Activated CD8-positive, alpha-beta memory T cell treated with anti-CD3 and anti-CD28 coated beads, Interleukin-2, amount 50 U/mL, for 24 hours (primary cell): Measurements from ENCODE around the gene HMCN1.

Experiments used
- DNase-seq: peaks from one replicate; pipeline ENCODE4 v3.0.0-alpha.2; 2020; ENCODE audit errors: extremely low read depth

HMCN1 gene

DNA sequence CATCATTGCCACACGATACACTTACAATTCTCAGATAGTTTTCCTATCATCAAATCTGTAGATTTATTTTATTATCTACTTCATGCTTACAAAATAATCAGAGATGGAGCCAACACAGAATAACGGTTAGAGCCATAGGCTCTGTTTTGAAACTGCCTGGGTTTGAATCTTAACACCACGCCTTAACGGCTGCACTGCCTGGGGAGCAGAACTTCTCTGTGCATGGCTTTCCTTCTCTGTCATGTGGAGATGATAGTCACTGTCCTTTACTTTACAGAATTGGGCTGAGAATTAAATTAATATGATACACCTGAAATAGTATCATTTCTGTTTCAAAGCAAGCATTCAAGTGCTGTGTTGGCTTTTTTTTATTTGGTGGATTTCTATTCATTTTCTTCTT lies 177.8 kb downstream of the HMCN1 start:
- DNase-seq: no peak

- DNase-seq: no peak
Measured at GRCh38 chr1:185912504-185912903, 178.3 kb downstream of the HMCN1 start.

DNA sequence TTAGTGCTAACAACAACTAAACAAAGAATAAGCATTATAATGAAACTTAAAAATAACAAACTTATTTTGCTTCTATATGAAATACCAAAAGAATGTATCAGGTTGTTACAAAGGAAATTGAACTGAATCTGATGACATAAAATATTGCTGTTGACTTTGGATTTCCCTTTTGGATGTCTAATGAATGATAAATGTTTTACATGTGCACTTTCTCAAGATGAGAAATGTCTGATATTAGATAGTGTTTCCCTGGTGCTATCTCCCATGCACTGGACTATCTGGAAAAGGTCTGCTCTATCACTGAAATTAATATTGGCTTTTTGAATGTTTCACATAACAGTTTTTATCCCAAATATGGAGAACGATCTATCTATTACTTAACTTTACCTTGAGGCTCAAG lies 179.9 kb downstream of the HMCN1 start:
- DNase-seq: no peak

DNA sequence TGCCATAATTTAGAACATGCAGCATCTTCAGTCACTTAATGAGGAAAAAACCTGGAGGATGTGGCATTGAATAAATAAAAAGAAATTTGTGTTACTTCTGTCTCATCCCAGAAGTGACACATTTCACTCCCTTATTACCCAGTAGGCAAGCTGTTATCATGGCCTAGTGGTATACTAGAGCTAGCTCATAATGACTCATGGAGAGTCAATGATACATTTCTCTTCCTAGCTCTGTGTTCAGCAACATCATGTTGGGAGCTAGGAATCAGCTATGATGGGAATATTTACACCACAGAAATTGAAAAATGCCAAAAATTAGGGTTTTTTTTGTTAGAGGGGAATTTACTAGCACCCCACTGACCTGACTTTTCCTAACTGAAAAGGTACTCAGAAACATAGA lies 182.7 kb downstream of the HMCN1 start:
- DNase-seq: no peak

- DNase-seq: no peak
Measured at GRCh38 chr1:185917646-185918045, 183.5 kb downstream of the HMCN1 start.

DNA sequence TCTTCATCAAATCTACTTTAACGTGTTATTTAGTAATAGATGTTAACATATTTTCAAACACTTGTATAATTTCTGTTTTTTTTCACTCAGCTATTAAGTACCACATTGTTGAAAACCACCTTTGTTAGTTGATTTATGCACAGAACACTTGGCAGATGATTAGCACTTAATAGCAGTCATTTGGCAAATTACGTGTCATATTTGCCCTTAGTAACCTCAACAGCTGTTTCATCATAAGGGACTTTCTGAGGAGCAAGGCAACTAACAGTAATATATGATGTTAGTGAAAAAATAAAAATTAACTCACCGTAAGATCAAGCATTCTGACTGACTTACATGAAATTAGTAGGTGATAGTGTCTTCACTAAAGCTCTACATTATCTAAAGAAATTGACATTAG lies 186.4 kb downstream of the HMCN1 start:
- no peak for DNase-seq

GRCh38 chr1:185921636-185922035 lies 187.4 kb downstream of the HMCN1 start:
- DNase-seq: no peak

GRCh38 chr1:185926588-185926987 lies 192.4 kb downstream of the HMCN1 start:
- no peak for DNase-seq

- no peak for DNase-seq
Measured at GRCh38 chr1:185929776-185930175, 195.6 kb downstream of the HMCN1 start.

DNA sequence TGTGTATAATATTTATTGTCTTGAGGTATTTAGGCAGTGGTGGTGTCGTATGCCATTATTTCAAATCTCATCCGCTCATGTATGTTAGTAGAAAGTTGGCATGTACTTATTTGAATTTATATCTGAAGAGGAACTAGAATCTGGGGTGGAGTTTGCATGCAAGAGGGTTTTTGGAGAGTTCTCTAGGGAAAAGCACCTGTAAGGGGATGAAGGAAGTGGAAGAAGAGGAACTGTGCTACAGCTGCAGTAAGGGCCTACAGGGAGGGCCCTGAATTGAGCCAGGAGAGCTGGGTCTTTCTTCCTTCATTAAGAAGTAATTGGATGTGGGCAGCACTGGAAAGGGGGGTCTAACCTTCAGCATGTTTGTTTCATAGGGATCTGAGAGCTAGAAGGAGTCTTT lies 197.2 kb downstream of the HMCN1 start:
- DNase-seq: no peak

- DNase-seq: no peak
Measured at GRCh38 chr1:185933580-185933979, 199.4 kb downstream of the HMCN1 start.

DNA sequence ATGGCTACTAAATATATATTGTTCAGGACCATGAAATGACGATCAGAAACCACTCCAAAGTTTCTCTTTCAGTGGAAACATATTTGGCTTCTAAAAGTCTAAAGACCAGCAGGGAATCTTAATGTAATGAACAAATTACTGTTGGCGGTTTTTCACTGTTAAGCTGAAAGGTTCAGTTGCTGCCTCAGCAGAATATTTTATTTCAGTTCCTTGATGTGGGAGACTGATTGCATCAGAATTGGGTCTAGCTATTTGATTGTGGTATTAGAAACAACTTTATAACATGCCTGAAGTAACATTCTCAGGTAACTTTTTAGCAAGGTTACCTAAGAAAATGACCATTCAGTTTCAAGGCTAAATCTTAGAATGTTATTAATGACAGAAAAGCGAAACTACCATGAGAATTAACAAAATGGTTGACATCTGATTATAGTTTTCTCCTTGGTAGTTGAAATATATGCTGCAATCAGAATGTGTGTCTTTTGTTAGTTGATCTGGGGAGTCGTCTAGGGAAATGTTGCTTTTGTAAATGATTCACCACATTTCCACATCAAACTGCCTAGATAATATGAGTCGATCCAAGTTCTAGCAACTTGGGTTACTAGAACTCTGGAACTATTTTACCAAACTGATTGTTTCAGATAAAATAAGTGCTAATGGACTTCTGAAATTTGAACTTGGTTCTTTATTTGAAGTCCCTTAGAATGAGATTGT lies 200.4 kb downstream of the HMCN1 start:
- DNase-seq: no peak

- no peak for DNase-seq
Measured at GRCh38 chr1:185935360-185935759, 201.2 kb downstream of the HMCN1 start.

DNA sequence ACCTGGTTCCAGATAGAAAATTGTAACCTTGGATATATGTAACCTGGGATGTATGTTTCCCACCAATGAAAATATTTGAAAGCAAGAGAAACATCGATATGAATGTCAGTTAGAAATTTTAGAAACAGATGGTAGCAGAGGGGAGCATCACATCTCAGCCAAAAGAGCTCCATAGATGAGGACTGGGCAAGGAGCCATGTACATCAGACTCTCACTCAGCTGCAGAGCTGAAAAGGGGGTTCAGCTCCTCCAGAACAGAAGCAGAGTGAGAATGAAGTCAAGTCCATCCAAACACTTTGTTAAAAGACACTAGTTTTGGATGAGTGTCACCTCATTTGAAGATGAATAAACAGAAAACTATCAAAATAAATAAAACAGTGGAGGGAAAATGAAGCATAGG lies 202.4 kb downstream of the HMCN1 start:
- no peak for DNase-seq

DNA sequence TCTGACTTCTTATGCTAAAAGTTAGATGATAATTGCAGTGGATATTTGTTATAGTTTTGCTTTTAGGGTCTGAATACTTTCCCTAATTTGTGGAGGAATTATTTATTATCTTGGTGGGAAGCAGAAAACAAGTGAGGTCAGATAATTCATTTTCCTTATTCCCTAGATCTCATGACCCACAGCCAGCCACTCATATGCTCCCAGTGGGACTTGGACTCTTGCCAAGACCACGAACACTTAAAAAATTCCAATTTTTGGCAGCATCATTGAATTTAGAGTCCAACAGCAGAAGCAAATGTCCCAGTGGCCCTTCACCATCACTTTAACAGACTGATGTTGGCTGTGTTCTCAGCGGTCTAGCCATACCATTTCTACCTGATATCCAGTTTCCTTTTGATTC lies 204.2 kb downstream of the HMCN1 start:
- DNase-seq: no peak

DNA sequence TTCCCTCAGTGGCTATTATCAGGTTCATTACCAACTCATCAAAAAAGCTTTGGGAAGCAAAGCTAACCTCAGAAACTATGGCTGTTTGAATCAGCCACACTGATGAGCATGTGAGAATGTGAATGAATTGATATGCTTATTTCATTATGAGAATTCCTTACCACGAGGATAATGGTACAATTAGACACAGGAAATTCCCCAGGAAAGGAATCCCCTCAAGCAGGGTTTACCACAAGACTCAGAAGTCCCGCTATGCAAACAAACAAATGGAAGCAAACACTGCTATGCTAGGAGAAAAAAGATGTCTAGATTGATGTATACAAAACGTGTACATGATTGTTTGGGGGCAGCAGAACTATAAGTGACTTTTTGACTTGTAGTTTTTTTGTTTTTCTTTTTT lies 205.0 kb downstream of the HMCN1 start:
- no peak for DNase-seq

- DNase-seq: no peak
Measured at GRCh38 chr1:185942961-185943360, 208.8 kb downstream of the HMCN1 start.

DNA sequence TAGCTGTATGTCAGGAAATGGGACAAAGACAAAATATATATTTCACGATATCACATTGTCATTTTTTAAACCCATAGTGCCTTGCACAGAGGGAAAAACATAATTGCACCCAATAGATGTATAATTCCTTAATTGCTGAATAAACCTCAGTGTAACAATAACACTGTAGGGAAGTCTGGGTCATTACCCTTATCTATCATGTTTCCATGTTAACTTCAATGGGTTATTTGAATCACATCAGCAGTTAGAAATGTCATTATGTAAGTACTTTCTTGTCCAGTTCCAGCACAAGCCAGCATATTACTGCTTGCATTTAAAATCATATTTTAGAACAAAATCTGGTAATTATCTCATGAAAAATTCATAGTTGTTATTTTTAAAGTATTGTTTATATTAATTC lies 222.7 kb downstream of the HMCN1 start:
- DNase-seq: no peak

DNA sequence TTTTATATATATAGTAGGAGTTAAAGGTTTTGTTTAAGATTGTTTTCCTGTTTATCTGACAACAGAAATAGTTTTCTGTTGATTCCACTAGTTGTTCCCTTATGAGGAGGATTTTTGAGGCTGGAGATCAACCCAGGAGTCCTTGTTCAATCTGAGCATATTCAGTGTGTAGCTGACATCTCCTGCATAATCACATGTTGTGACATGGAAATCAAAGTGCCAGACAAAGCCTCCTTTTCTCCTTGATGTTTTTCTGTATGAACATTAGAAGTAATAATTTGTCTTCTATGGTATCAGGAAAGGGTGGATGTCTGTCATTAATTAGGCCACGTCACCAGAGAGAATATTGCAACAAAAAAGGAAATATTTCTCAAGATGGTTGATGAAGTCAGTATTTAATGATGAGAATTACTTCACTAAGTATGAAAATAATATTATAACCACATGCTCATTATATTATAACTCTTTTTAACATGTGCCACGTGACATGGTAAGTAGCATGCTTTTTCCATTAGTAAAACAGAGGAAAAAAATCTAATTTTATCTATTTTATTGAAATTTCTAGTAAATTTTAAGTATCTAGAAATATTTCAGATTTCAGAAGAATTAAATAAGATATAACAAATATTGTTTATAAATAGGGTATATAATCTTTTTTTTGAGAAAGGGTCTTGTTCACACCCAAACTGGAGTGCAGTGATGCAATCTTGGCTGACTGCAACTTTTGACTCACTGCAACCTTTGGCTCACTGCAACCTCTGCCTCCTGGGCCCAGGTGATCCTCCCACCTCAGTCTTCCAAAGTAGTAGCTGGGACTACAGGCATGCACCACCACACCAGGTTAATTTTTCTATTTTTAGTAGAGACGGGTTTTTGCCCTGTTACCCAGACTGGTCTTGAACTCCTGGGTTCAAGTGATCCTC lies 223.5 kb downstream of the HMCN1 start:
- no peak for DNase-seq

- no peak for DNase-seq
Measured at GRCh38 chr1:185960422-185961321, 226.5 kb downstream of the HMCN1 start.

DNA sequence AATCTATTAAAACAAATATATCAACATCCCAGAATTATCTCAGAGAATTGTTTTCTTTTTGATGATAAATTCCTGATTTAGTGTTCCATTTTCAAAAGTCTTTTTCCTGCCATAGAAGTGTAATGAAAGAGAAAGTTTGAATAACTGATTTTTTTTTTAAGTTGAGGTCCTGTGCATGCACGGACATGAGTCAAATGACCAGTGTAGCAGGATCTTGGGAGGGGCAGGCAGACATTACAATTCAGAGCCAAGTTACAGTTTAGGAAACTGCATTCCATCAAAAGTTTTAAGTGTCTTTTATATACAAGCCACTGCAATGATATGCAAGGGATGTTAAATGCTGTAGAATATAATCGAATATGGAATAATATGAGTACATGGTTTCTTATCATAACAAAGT lies 227.5 kb downstream of the HMCN1 start:
- DNase-seq: no peak

DNA sequence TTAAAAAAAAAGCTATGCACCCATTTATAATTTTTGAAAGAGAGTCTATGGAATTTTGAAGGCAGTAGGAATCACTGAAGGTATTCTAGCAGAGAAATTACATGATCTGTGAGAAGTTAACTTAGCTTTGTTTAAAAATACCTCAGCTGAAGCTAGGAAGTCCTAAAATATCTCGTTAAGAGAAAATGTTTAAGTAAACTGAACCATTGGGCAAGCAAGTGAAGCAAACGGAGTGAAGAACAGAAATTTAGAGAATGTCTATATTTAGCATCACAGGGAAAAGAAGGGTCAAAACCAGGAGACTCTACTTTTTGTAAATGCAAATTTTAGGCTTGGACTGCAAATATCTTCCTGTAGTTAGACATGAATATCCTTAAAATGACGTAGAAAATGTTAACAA lies 230.8 kb downstream of the HMCN1 start:
- DNase-seq: no peak
